Mammary epithelial cell (primary cell): ENCODE results near the gene RNF225.

Experiments
- CTCF ChIP-seq, 2 donors: IDR thresholded peaks in 1 of 2; conservative IDR thresholded peaks in 1 of 2; 2 replicates each; pipeline ENCODE4 v1.5.1; 2011 to 2012; ENCODE audit warnings: inconsistent platforms in 2 of 2, low read length in 2 of 2, mild to moderate bottlenecking in 2 of 2, control low read depth in 1 of 2, low read depth in 1 of 2; ENCODE audit not compliant: insufficient read depth in 1 of 2; ENCODE audit errors: extremely low read depth in 1 of 2
- EZH2 ChIP-seq: IDR thresholded peaks from 2 replicates; pipeline ENCODE4 v1.6.1; 2012; ENCODE audit warnings: low read length, inconsistent platforms, borderline replicate concordance

GRCh38 chr19:58407658-58408151 lies 12.2 kb downstream of the RNF225 start:
- no peak for TF ChIP-seq CTCF (conservative IDR thresholded peaks at IDR 0.05 in 1 of 2, IDR thresholded peaks at IDR 0.05 in 1 of 2; ENCODE audit: extremely low read depth in 1 of 2, insufficient read depth in 1 of 2, low read depth in 1 of 2, low read length in 2 of 2)
- no peak for TF ChIP-seq EZH2
